ENCODE measurements around the gene CLCN4.

GRCh38 chrX:10172877-10173276, 16.1 kb downstream of the CLCN4 start:
- TF ChIP-seq, protein P1, sequence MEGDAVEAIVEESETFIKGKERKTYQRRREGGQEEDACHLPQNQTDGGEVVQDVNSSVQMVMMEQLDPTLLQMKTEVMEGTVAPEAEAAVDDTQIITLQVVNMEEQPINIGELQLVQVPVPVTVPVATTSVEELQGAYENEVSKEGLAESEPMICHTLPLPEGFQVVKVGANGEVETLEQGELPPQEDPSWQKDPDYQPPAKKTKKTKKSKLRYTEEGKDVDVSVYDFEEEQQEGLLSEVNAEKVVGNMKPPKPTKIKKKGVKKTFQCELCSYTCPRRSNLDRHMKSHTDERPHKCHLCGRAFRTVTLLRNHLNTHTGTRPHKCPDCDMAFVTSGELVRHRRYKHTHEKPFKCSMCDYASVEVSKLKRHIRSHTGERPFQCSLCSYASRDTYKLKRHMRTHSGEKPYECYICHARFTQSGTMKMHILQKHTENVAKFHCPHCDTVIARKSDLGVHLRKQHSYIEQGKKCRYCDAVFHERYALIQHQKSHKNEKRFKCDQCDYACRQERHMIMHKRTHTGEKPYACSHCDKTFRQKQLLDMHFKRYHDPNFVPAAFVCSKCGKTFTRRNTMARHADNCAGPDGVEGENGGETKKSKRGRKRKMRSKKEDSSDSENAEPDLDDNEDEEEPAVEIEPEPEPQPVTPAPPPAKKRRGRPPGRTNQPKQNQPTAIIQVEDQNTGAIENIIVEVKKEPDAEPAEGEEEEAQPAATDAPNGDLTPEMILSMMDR (IDR thresholded peaks at IDR 0.05) = no peak
- no peak for TF ChIP-seq EP300 (IDR thresholded peaks at IDR 0.05)
- no peak for TF ChIP-seq POLR2A (IDR thresholded peaks at IDR 0.05)
- no peak for TF ChIP-seq POLR2AphosphoS5 (IDR thresholded peaks at IDR 0.05)

All from suprapubic skin (tissue), 4 donors.